Measurements from ENCODE around the gene EML4.

DNA sequence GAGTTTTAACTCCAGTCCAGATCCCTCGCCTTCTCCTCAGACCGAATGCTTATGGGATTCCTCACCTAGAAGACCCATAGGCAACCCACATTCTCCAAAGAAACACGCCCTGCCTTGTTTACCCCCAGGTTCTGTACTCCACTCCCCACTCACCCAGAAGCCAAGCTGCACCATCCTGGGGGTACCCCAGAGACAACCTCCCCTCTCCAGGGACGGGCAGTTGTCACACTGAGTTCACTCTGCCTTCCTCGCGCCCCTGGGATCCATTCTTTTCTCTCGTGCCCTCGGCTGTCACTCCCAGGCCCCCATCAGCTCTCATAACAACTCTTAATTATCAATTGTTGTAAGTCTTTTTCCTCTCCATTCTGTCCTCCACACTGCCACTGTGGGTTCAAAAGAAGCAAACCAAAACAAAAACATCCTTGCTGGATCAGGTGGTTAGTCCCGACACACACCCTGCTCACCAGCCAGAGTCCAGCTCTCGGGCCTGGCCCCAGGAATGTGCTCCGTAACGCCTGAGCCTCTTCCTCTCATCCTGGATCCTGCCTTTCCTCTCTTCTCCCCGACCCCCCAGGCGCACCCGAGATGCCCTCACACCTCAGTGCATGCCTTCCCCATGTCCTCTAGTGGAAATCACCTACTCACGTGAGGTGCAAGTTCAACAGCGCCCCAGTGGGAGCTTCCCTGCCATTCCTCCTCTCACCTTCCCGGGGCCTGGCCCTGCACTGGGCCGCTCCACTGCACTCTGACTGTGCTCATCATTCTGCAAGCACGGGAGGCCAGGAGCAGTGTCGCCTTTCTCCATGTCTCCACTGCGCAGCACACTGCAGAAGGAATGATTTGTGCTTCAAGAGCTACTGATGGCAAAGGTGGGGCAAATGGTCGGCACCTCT is 171.1 kb downstream of the EML4 start:
- TF ChIP-seq, protein P1, sequence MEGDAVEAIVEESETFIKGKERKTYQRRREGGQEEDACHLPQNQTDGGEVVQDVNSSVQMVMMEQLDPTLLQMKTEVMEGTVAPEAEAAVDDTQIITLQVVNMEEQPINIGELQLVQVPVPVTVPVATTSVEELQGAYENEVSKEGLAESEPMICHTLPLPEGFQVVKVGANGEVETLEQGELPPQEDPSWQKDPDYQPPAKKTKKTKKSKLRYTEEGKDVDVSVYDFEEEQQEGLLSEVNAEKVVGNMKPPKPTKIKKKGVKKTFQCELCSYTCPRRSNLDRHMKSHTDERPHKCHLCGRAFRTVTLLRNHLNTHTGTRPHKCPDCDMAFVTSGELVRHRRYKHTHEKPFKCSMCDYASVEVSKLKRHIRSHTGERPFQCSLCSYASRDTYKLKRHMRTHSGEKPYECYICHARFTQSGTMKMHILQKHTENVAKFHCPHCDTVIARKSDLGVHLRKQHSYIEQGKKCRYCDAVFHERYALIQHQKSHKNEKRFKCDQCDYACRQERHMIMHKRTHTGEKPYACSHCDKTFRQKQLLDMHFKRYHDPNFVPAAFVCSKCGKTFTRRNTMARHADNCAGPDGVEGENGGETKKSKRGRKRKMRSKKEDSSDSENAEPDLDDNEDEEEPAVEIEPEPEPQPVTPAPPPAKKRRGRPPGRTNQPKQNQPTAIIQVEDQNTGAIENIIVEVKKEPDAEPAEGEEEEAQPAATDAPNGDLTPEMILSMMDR (optimal IDR thresholded peaks at IDR 0.05 in 1 of 3, IDR thresholded peaks at IDR 0.05 in 1 of 3, conservative IDR thresholded peaks at IDR 0.05 in 1 of 3; ENCODE audit: extremely low read depth in 1 of 3, insufficient read depth in 2 of 3, low read length in 3 of 3): no peak
- no peak for TF ChIP-seq EZH2 (IDR thresholded peaks at IDR 0.05; ENCODE audit: low read length)

All from keratinocyte (primary cell).